IPS-18c (cell line): ENCODE measurements around the gene PDIA5.

ENCODE experiments used
- H3K4me3 ChIP-seq: 2 replicates; pipeline ENCODE4 v1.7.0; 2013; ENCODE audit warnings: low read depth, mild to moderate bottlenecking, low read length, moderate library complexity; ENCODE audit not compliant: insufficient read depth
- H3K9me3 ChIP-seq: one replicate; pipeline ENCODE4 v1.6.1; 2013; ENCODE audit warnings: mild to moderate bottlenecking, low read length, moderate library complexity; ENCODE audit not compliant: control insufficient read depth, insufficient read depth

Gene PDIA5

GRCh38 chr3:123158330-123158729, 91.5 kb downstream of the PDIA5 start:
- Histone ChIP-seq H3K9me3 (no peaks in the 10 kb centered on the region), H3K4me3 (no peak overlapping the region)

- Histone ChIP-seq H3K9me3 (no peaks in the 10 kb centered on the region), H3K4me3 (no peak overlapping the region)
Measured at GRCh38 chr3:123158899-123159390, 92.1 kb downstream of the PDIA5 start.

- H3K4me3 ChIP-seq, result no peak overlapping the region
- H3K9me3 ChIP-seq, result no peaks in the 10 kb centered on the region
Measured at GRCh38 chr3:123159926-123160635, 93.3 kb downstream of the PDIA5 start.

- no peak overlapping the region for H3K4me3 ChIP-seq
- H3K9me3 ChIP-seq, result no peaks in the 10 kb centered on the region
Measured at GRCh38 chr3:123161167-123161566, 94.3 kb downstream of the PDIA5 start.

- H3K9me3 ChIP-seq, result no peaks in the 10 kb centered on the region
- no peak overlapping the region for H3K4me3 ChIP-seq
Measured at GRCh38 chr3:123163141-123163540, 96.3 kb downstream of the PDIA5 start.

GRCh38 chr3:123165163-123165562, 98.3 kb downstream of the PDIA5 start:
- H3K9me3 ChIP-seq, result no peaks in the 10 kb centered on the region
- H3K4me3 ChIP-seq, result no peak overlapping the region

GRCh38 chr3:123167686-123168085, 100.9 kb downstream of the PDIA5 start:
- Histone ChIP-seq H3K9me3 (no peaks in the 10 kb centered on the region), H3K4me3 (no peak overlapping the region)

- Histone ChIP-seq H3K4me3 (no peak overlapping the region), H3K9me3 (no peaks in the 10 kb centered on the region)
Measured at GRCh38 chr3:123168122-123168521, 101.3 kb downstream of the PDIA5 start.

- Histone ChIP-seq H3K4me3 (no peak overlapping the region), H3K9me3 (no peaks in the 10 kb centered on the region)
Measured at GRCh38 chr3:123168605-123169004, 101.8 kb downstream of the PDIA5 start.

GRCh38 chr3:123169492-123169929, 102.7 kb downstream of the PDIA5 start:
- Histone ChIP-seq H3K9me3 (no peaks in the 10 kb centered on the region), H3K4me3 (no peak overlapping the region)

GRCh38 chr3:123169930-123170329, 103.1 kb downstream of the PDIA5 start:
- no peak overlapping the region for H3K4me3 ChIP-seq
- H3K9me3 ChIP-seq, result no peaks in the 10 kb centered on the region

GRCh38 chr3:123180791-123181190, 114.0 kb downstream of the PDIA5 start:
- H3K4me3 ChIP-seq, result no peak overlapping the region
- H3K9me3 ChIP-seq, result no peaks in the 10 kb centered on the region

- no peaks in the 10 kb centered on the region for H3K9me3 ChIP-seq
- H3K4me3 ChIP-seq, result no peak overlapping the region
Measured at GRCh38 chr3:123186695-123187094, 119.9 kb downstream of the PDIA5 start.

GRCh38 chr3:123188058-123188457, 121.2 kb downstream of the PDIA5 start:
- Histone ChIP-seq H3K4me3 (no peak overlapping the region), H3K9me3 (no peaks in the 10 kb centered on the region)

GRCh38 chr3:123193448-123194101, 126.8 kb downstream of the PDIA5 start:
- H3K9me3 ChIP-seq, result no peaks in the 10 kb centered on the region
- no peak overlapping the region for H3K4me3 ChIP-seq

- Histone ChIP-seq H3K9me3 (no peaks in the 10 kb centered on the region), H3K4me3 (no peak overlapping the region)
Measured at GRCh38 chr3:123194552-123194951, 127.7 kb downstream of the PDIA5 start.

- no peak overlapping the region for H3K4me3 ChIP-seq
- H3K9me3 ChIP-seq, result peaks cover 3% of the 10 kb centered on the region
Measured at GRCh38 chr3:123198372-123198771, 131.5 kb downstream of the PDIA5 start.

GRCh38 chr3:123201223-123201556, 134.4 kb downstream of the PDIA5 start:
- Histone ChIP-seq H3K4me3 (peak overlapping the region; percentile 99), H3K9me3 (peaks cover 3% of the 10 kb centered on the region)
